Stimulated activated CD8-positive, alpha-beta memory T cell treated with anti-CD3 and anti-CD28 coated beads, Interleukin-2, amount 100 ng/mL, for 48 hours (primary cell): Measurements from ENCODE around the gene PANK4.
"Not testable (repeated sequence)": the region's sequence is repeated elsewhere in the genome, so short reads cannot be mapped to it uniquely, and the experiment has no call there.

ENCODE experiments used
- DNase-seq, 2 donors: peaks; one replicate each; pipeline ENCODE4 v3.0.0-alpha.2; 2020; ENCODE audit warnings: low read depth in 2 of 2

The PANK4 gene

GRCh38 chr1:2558861-2559260, 32.5 kb upstream of the PANK4 start:
- DNase-seq = no peak

- DNase-seq = no peak
These were observed 32.0 kb upstream of the PANK4 start for GRCh38 chr1:2558420-2558819.

GRCh38 chr1:2557482-2558400, 31.3 kb upstream of the PANK4 start:
- DNase-seq = no peak

- DNase-seq = peak; percentile 31 to 45
These were observed 30.5 kb upstream of the PANK4 start for GRCh38 chr1:2556678-2557481.

- DNase-seq = peak; percentile 46 to 58
These were observed 29.9 kb upstream of the PANK4 start, which contains the start of gene TNFRSF14 for GRCh38 chr1:2556277-2556677. Gene TNFRSF14 (plus strand): TSS chr1:2556371. CDS start chr1:2556665, 294 bp downstream.

- DNase-seq = peak; percentile 70 to 72
These were observed 29.4 kb upstream of the PANK4 start for GRCh38 chr1:2555634-2556276.

- DNase-seq = peak; percentile 32 to 35
These were observed 28.4 kb upstream of the PANK4 start for GRCh38 chr1:2554621-2555387.

GRCh38 chr1:2553871-2554620, 27.6 kb upstream of the PANK4 start:
- DNase-seq = no peak

- DNase-seq = not testable (repeated sequence)
These were observed 26.7 kb upstream of the PANK4 start for GRCh38 chr1:2553076-2553475.

- DNase-seq = no peak
These were observed 25.8 kb upstream of the PANK4 start for GRCh38 chr1:2552189-2552588.

- DNase-seq = not testable (repeated sequence)
These were observed 25.1 kb upstream of the PANK4 start for GRCh38 chr1:2551544-2551943.

- not testable (repeated sequence) for DNase-seq
These were observed 24.0 kb upstream of the PANK4 start for GRCh38 chr1:2550309-2550861.

- DNase-seq = not testable (repeated sequence)
These were observed 23.1 kb upstream of the PANK4 start for GRCh38 chr1:2549367-2550029.

- peak; percentile 80 to 83 for DNase-seq
These were observed 21.7 kb upstream of the PANK4 start for GRCh38 chr1:2548068-2548589.

- peak in 1 of 2 donors; percentile 49 for DNase-seq
These were observed 21.0 kb upstream of the PANK4 start for GRCh38 chr1:2547210-2548067.

GRCh38 chr1:2546515-2547209, 20.3 kb upstream of the PANK4 start:
- DNase-seq = peak; percentile 67 to 83

- DNase-seq = peak; percentile 80 to 82
These were observed 19.5 kb upstream of the PANK4 start for GRCh38 chr1:2545754-2546514.
